Endodermal cell (in vitro differentiated cells): ENCODE results near the gene ELL2. TPM values are rescaled to one million over a fixed set of nuclear protein-coding genes. Genes with fewer than 3 reads are reported as not detected.
A peak's percentile ranks its signal among the peaks of the same experiment; 100 is the strongest.

ENCODE experiments used
- DNase-seq: peaks from one replicate; pipeline ENCODE4 v3.0.0-alpha.2; 2017
- H3K27ac ChIP-seq: 2 replicates; pipeline ENCODE4 v1.5.1; 2013; ENCODE audit warnings: mild to moderate bottlenecking, low read depth, low read length, moderate library complexity
- H3K27me3 ChIP-seq: 2 replicates; pipeline ENCODE4 v1.6.1; 2013; ENCODE audit warnings: mild to moderate bottlenecking, low read length, moderate library complexity; ENCODE audit not compliant: insufficient read depth, control insufficient read depth, poor library complexity, severe bottlenecking
- H3K36me3 ChIP-seq: 2 replicates; pipeline ENCODE4 v1.7.0; 2013; ENCODE audit warnings: mild to moderate bottlenecking, low read length, moderate library complexity; ENCODE audit not compliant: control insufficient read depth, insufficient read depth
- H3K4me1 ChIP-seq: one replicate; pipeline ENCODE4 v1.7.0; 2013; ENCODE audit warnings: low read length; ENCODE audit not compliant: control insufficient read depth, insufficient read depth
- H3K4me3 ChIP-seq: 2 replicates; pipeline ENCODE4 v1.5.1; 2013; ENCODE audit warnings: mild to moderate bottlenecking, low read length, moderate library complexity
- H3K9ac ChIP-seq: 2 replicates; pipeline ENCODE4 v1.6.1; 2013; ENCODE audit warnings: mild to moderate bottlenecking, low read length, moderate library complexity; ENCODE audit not compliant: poor library complexity, severe bottlenecking; ENCODE audit errors: extremely low read depth
- H3K9me3 ChIP-seq: 2 replicates; pipeline ENCODE4 v1.6.1; 2013; ENCODE audit warnings: mild to moderate bottlenecking, low read length, moderate library complexity; ENCODE audit not compliant: control insufficient read depth
- H3K27ac Mint-ChIP-seq: 2 replicates; pipeline ENCODE4 v1.8.0; 2020; ENCODE audit warnings: mixed read lengths
- H3K27me3 Mint-ChIP-seq: 2 replicates; pipeline ENCODE4 v1.8.0; 2021; ENCODE audit warnings: mild to moderate bottlenecking, mixed read lengths; ENCODE audit not compliant: insufficient read depth
- H3K36me3 Mint-ChIP-seq: 2 replicates; pipeline ENCODE4 v1.8.0; 2020; ENCODE audit warnings: low read depth, mixed read lengths
- H3K4me1 Mint-ChIP-seq: 2 replicates; pipeline ENCODE4 v1.8.0; 2020; ENCODE audit warnings: mixed read lengths
- H3K4me3 Mint-ChIP-seq: 2 replicates; pipeline ENCODE4 v1.8.0; 2020; ENCODE audit warnings: mild to moderate bottlenecking, moderate library complexity, mixed read lengths
- H3K9me3 Mint-ChIP-seq: 2 replicates; pipeline ENCODE4 v1.8.0; 2020; ENCODE audit warnings: mild to moderate bottlenecking, mixed read lengths
- WGBS, 2 experiments: methylation state at CpG; one replicate each; pipeline versions ENCODE4 v1.1.5 to v1.1.7; 2013; ENCODE audit warnings: missing lambda C conversion rate in 2 of 2, mixed read lengths in 1 of 2; ENCODE audit not compliant: insufficient coverage in 1 of 2, insufficient read length in 1 of 2; 5-methylcytosine and 5-hydroxymethylcytosine counted together
- total RNA-seq, 2 donors: library from RNA; stranded (reverse); fragmentation: NEBNext Ultra II Directional in 1 of 2; extraction: Animal tissue kit (Norgen Biotek cat#: 25700) in 1 of 2; gene quantifications; 2 replicates in 1 of 2; 3 replicates in 1 of 2; pipeline ENCODE4 v1.2.1, GENCODE V29; 2021
- TF ChIP-seq, protein P1 (sequence below): fragments of 200-600 bp; sonication (generic); conservative IDR thresholded peaks from 2 replicates; pipeline ENCODE4 v1.5.0; 2021; ENCODE audit warnings: antibody characterized with exemption, mild to moderate bottlenecking

Gene ELL2
- total RNA-seq, 2 donors from 2014 or later = 28.6 to 44.1 TPM

DNA sequence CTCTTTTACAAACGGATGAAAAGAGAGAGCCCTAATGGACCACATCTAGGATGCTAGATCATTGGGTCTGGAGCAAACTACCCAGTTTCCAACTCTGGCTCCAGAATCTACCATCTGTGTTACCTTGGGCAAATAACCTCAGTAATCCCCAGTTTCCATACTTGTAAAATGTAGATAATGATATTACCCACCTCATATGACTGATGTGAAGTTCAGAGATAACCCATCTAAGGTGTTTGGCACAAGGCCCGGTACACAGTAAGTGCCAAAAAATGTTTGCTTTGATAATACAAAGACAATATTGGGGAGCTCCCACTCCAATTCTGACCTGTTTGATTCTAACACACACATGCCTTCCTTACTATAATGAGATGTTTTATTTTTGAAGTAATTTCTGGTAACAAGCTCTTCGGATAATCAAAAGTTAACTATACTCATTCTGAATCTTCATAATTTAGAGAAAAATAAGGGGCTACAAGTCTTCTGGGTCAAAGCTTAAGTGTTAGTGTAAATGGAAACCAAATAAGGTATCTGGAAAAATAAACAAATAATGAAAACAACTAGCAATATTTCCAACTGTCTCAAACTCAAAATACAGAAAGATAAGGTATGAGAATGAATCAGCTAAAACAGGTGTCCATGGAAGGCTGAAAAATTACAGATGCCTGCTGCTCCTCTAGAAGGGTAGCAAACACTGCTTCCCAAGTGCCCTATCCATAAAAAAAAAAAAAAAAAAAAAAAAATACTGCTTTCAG lies 30.4 kb downstream of the ELL2 start:
- Histone ChIP-seq H3K36me3 (peaks cover 27% of the 10 kb centered on the region), H3K4me3 (no peak overlapping the region), H3K27ac (no peak overlapping the region), H3K27me3 (no peaks in the 10 kb centered on the region), H3K9me3 (no peaks in the 10 kb centered on the region), H3K4me1 (no peaks in the 10 kb centered on the region), H3K9ac (no peak overlapping the region)
- TF ChIP-seq, protein P1, sequence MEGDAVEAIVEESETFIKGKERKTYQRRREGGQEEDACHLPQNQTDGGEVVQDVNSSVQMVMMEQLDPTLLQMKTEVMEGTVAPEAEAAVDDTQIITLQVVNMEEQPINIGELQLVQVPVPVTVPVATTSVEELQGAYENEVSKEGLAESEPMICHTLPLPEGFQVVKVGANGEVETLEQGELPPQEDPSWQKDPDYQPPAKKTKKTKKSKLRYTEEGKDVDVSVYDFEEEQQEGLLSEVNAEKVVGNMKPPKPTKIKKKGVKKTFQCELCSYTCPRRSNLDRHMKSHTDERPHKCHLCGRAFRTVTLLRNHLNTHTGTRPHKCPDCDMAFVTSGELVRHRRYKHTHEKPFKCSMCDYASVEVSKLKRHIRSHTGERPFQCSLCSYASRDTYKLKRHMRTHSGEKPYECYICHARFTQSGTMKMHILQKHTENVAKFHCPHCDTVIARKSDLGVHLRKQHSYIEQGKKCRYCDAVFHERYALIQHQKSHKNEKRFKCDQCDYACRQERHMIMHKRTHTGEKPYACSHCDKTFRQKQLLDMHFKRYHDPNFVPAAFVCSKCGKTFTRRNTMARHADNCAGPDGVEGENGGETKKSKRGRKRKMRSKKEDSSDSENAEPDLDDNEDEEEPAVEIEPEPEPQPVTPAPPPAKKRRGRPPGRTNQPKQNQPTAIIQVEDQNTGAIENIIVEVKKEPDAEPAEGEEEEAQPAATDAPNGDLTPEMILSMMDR = no peak
- H3K4me3 Mint-ChIP-seq = no peak overlapping the region
- no peaks in the 10 kb centered on the region for H3K9me3 Mint-ChIP-seq
- H3K27me3 Mint-ChIP-seq = no peaks in the 10 kb centered on the region
- no peak for DNase-seq
- H3K27ac Mint-ChIP-seq = no peak overlapping the region
- WGBS, 2 experiments = 90 to 100% methylated on average over 1 to 2 of the region's 3 CpGs
- H3K4me1 Mint-ChIP-seq = peaks cover 14% of the 10 kb centered on the region
- H3K36me3 Mint-ChIP-seq = peaks cover 2% of the 10 kb centered on the region

GRCh38 chr5:95930141-95930930 lies 31.3 kb downstream of the ELL2 start:
- Mint-ChIP-seq H3K4me3 (no peak overlapping the region), H3K4me1 (peaks cover 15% of the 10 kb centered on the region), H3K27ac (peak overlapping the region; percentile 64), H3K9me3 (no peaks in the 10 kb centered on the region), H3K27me3 (no peaks in the 10 kb centered on the region), H3K36me3 (peaks cover 2% of the 10 kb centered on the region)
- TF ChIP-seq, protein P1 = no peak
- H3K27ac ChIP-seq = no peak overlapping the region
- H3K4me3 ChIP-seq = no peak overlapping the region
- whole genome bisulfite sequencing, 2 experiments = 67 to 97% methylated on average over 1 to 4 of the region's 4 CpGs
- no peak for DNase-seq
- H3K9me3 ChIP-seq = no peaks in the 10 kb centered on the region
- H3K27me3 ChIP-seq = no peaks in the 10 kb centered on the region
- H3K9ac ChIP-seq = no peak overlapping the region
- peaks cover 22% of the 10 kb centered on the region for H3K36me3 ChIP-seq
- no peaks in the 10 kb centered on the region for H3K4me1 ChIP-seq

GRCh38 chr5:95928724-95929253 lies 32.9 kb downstream of the ELL2 start:
- Histone ChIP-seq H3K9me3 (no peaks in the 10 kb centered on the region), H3K27me3 (no peaks in the 10 kb centered on the region), H3K36me3 (peaks cover 22% of the 10 kb centered on the region), H3K9ac (no peak overlapping the region), H3K4me3 (no peak overlapping the region), H3K27ac (no peak overlapping the region), H3K4me1 (no peaks in the 10 kb centered on the region)
- H3K27me3 Mint-ChIP-seq = no peaks in the 10 kb centered on the region
- TF ChIP-seq, protein P1 = no peak
- peaks cover 21% of the 10 kb centered on the region for H3K4me1 Mint-ChIP-seq
- no peaks in the 10 kb centered on the region for H3K9me3 Mint-ChIP-seq
- peaks cover 2% of the 10 kb centered on the region for H3K36me3 Mint-ChIP-seq
- DNase-seq = no peak
- H3K4me3 Mint-ChIP-seq = no peak overlapping the region
- H3K27ac Mint-ChIP-seq = no peak overlapping the region
- 95 to 98% methylated on average over 6 to 7 of the region's 7 CpGs for WGBS, 2 experiments
